Prostate gland (tissue), 2 donors: ENCODE results near the gene HOXA11. TPM values are rescaled to one million over a fixed set of nuclear protein-coding genes. Genes with fewer than 3 reads are reported as not detected.

ENCODE experiments used
- DNase-seq: peaks from one replicate; pipeline ENCODE4 v3.0.0-alpha.2; 2019; ENCODE audit warnings: low spot score
- H3K27ac ChIP-seq, 2 donors: fragments of 200-600 bp; sonication (generic); 2 replicates each; pipeline ENCODE4 v1.5.1; 2017 to 2019
- H3K27me3 ChIP-seq: fragments of 200-600 bp; sonication (generic); replicated peaks from 2 replicates; pipeline ENCODE4 v1.5.1; 2019; ENCODE audit not compliant: insufficient read depth
- H3K36me3 ChIP-seq, 2 donors: fragments of 200-600 bp; sonication (generic); 1 replicate in 1 of 2; 2 replicates in 1 of 2; pipeline versions ENCODE4 v1.5.1 to v1.8.1; 2017 to 2019
- H3K4me1 ChIP-seq: fragments of 200-600 bp; sonication (generic); replicated peaks from 2 replicates; pipeline ENCODE4 v1.5.1; 2019
- H3K4me3 ChIP-seq, 2 donors: fragments of 200-600 bp; sonication (generic); 2 replicates each; pipeline ENCODE4 v1.5.1; 2017 to 2019
- H3K9me3 ChIP-seq: fragments of 200-600 bp; sonication (generic); 2 replicates; pipeline ENCODE4 v1.5.1; 2017
- POLR2A ChIP-seq: fragments of 450-650 bp; IDR thresholded peaks from one replicate; pipeline ENCODE4 v1.6.1; 2016; ENCODE audit warnings: antibody characterized with exemption, mild to moderate bottlenecking
- POLR2AphosphoS5 ChIP-seq: sonication (generic); formaldehyde crosslinking; IDR thresholded peaks from one replicate; pipeline ENCODE4 v1.6.1; 2017; ENCODE audit warnings: antibody characterized with exemption
- WGBS: methylation state at CpG from one replicate; pipeline ENCODE4 v1.1.5; 2018; 5-methylcytosine and 5-hydroxymethylcytosine counted together
- intact Hi-C: fragments of 100-400 bp; cut with DNase I; formaldehyde crosslinking; loops from one replicate; pipeline ENCODE4 v1.14.2; 2022
- total RNA-seq, 2 donors: library from RNA; depleted of rRNA; stranded (reverse); fragments of >200 nt; gene quantifications; one replicate each; pipeline ENCODE4 v1.1.0, GENCODE V29; 2016
- TF ChIP-seq, protein P1 (sequence below), 4 experiments: fragments of 200-600 bp in 2 of 4; fragments of 450-650 bp in 2 of 4; sonication (generic) in 2 of 4; IDR thresholded peaks; 1 replicate in 3 of 4; 2 replicates in 1 of 4; pipeline ENCODE4 v1.5.1; 2016 to 2019; ENCODE audit warnings: antibody characterized with exemption in 4 of 4, mild to moderate bottlenecking in 2 of 4, moderate library complexity in 2 of 4

HOXA11 gene
- total RNA-seq, 2 donors from 2014 or later = 8.5 to 9.8 TPM

DNA sequence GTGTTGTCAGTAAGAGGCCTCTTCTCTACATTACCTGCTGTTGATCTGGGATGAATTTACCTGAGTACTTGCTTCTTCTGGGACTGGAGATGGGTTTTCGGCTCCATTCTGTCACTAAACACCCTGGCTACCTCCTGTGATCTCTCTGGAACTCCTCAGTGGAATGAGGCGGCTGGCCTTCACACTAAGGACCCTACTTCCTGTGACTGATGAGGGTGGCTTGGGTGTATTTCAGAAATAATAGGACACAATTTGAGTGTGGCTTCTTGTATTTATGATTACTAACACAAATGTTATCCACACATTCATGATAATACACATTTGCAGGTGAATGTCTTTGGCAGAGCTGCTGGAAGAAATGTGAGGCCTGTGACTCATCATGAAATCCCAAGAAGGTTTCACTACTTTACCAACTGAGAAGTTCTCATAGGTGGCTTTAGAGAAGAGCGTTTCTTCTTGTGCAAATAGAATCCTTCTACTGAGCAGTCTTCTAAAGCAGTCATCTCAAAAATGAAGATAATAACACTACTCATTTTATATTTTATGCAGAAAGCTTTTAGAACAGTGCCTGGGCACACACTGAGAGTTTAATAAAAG is 36.3 kb upstream of the HOXA11 start:
- no peak for DNase-seq

GRCh38 chr7:27220440-27220955 is 35.5 kb upstream of the HOXA11 start:
- no peaks in the 10 kb centered on the region for H3K9me3 ChIP-seq
- no peaks in the 10 kb centered on the region for H3K36me3 ChIP-seq
- no peak overlapping the region for H3K27ac ChIP-seq
- no peak for DNase-seq
- H3K4me1 ChIP-seq = no peaks in the 10 kb centered on the region
- TF ChIP-seq POLR2A (no peak), POLR2AphosphoS5 (no peak)
- TF ChIP-seq, protein P1, sequence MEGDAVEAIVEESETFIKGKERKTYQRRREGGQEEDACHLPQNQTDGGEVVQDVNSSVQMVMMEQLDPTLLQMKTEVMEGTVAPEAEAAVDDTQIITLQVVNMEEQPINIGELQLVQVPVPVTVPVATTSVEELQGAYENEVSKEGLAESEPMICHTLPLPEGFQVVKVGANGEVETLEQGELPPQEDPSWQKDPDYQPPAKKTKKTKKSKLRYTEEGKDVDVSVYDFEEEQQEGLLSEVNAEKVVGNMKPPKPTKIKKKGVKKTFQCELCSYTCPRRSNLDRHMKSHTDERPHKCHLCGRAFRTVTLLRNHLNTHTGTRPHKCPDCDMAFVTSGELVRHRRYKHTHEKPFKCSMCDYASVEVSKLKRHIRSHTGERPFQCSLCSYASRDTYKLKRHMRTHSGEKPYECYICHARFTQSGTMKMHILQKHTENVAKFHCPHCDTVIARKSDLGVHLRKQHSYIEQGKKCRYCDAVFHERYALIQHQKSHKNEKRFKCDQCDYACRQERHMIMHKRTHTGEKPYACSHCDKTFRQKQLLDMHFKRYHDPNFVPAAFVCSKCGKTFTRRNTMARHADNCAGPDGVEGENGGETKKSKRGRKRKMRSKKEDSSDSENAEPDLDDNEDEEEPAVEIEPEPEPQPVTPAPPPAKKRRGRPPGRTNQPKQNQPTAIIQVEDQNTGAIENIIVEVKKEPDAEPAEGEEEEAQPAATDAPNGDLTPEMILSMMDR (IDR thresholded peaks at IDR 0.05) = no peak
- 49% methylated on average over 31 of the region's 45 CpGs for WGBS
- H3K4me3 ChIP-seq = no peak overlapping the region
- H3K27me3 ChIP-seq = no peaks in the 10 kb centered on the region
- intact Hi-C loops = no loop called here

More for the DNA sequence above, 36.3 kb upstream of the HOXA11 start:
- intact Hi-C loops = no loop called here
- TF ChIP-seq POLR2A = no peak
- TF ChIP-seq, protein P1 (IDR thresholded peaks at IDR 0.05) = no peak
- no peak for TF ChIP-seq POLR2AphosphoS5
- Histone ChIP-seq H3K4me1 (no peaks in the 10 kb centered on the region), H3K4me3 (no peak overlapping the region), H3K27ac (no peak overlapping the region), H3K36me3 (no peaks in the 10 kb centered on the region), H3K27me3 (no peaks in the 10 kb centered on the region), H3K9me3 (no peaks in the 10 kb centered on the region)
- 96% methylated on average over 3 of the region's 3 CpGs for WGBS

DNA sequence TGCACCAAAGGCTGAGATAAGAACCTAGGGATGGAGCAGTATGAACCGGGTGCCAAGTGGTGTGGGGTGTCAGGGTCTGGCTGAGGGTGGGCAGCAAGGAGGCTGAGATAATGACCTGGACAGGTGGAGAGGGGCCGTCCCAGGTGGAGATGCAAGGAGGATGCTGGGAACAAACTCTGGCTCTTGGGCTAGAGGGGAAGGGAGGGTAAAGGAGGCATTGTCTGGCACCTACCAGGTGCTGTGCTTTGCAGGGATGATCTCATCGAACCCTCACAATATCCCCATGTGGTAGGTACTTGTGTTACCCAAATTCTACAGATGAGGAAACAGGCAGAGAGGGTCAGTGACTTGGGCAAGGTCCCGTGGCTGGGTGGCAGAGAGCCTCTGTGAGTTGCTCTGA is 34.8 kb upstream of the HOXA11 start:
- Histone ChIP-seq H3K36me3 (no peaks in the 10 kb centered on the region), H3K4me1 (no peaks in the 10 kb centered on the region), H3K27ac (no peak overlapping the region), H3K4me3 (no peak overlapping the region), H3K9me3 (no peaks in the 10 kb centered on the region), H3K27me3 (no peaks in the 10 kb centered on the region)
- no peak for DNase-seq
- intact Hi-C loops = no loop called here
- WGBS = 94% methylated on average over 4 of the region's 4 CpGs
- TF ChIP-seq POLR2A (no peak), POLR2AphosphoS5 (no peak)
- TF ChIP-seq, protein P1 (IDR thresholded peaks at IDR 0.05) = no peak

DNA sequence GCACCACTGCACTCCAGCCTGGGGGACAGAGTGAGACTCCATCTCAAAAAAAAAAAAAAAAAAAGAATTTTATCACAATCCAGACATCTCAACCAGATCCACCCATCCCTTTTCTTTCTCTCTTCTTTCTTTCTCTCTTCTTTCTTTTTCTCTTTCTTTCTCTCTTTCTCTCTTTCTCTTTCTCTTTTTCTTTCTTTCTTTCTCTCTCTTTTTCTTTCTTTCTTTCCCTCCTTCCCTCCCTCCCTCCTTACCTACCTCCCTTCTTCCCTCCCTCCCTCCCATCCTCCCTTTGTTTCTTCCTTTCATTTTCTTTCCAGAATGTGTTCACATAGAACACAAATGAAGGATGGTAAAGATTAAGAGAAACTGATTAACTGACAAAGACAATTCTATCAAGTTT is 32.9 kb upstream of the HOXA11 start:
- no peaks in the 10 kb centered on the region for H3K36me3 ChIP-seq
- intact Hi-C loops = no loop called here
- H3K27me3 ChIP-seq = no peaks in the 10 kb centered on the region
- no peaks in the 10 kb centered on the region for H3K9me3 ChIP-seq
- H3K27ac ChIP-seq = no peak overlapping the region
- no peak overlapping the region for H3K4me3 ChIP-seq
- no peak for DNase-seq
- TF ChIP-seq, protein P1 (IDR thresholded peaks at IDR 0.05) = no peak
- no peak for TF ChIP-seq POLR2AphosphoS5
- no peak for TF ChIP-seq POLR2A
- H3K4me1 ChIP-seq = no peaks in the 10 kb centered on the region

- DNase-seq = no peak
- Histone ChIP-seq H3K4me3 (no peak overlapping the region), H3K4me1 (peaks cover 4% of the 10 kb centered on the region), H3K9me3 (no peaks in the 10 kb centered on the region), H3K27ac (no peak overlapping the region), H3K27me3 (no peaks in the 10 kb centered on the region), H3K36me3 (no peaks in the 10 kb centered on the region)
- intact Hi-C loops = no loop called here
- 90% methylated on average over 2 of the region's 2 CpGs for WGBS
- no peak for TF ChIP-seq POLR2A
- no peak for TF ChIP-seq POLR2AphosphoS5
- TF ChIP-seq, protein P1 (IDR thresholded peaks at IDR 0.05) = no peak
These were observed 30.3 kb upstream of the HOXA11 start for GRCh38 chr7:27215356-27215755.
